Mucosa of rectum (tissue), 2 donors: Measurements from ENCODE around the gene DHRS1.

Source experiments
- H3K27ac ChIP-seq, 2 donors: one replicate each; pipeline ENCODE4 v1.7.0; 2013; ENCODE audit warnings: inconsistent platforms in 2 of 2, low read depth in 2 of 2, low read length in 2 of 2
- H3K27me3 ChIP-seq, 2 donors: one replicate each; pipeline ENCODE4 v1.7.0; 2013; ENCODE audit warnings: low read length in 2 of 2; ENCODE audit not compliant: control insufficient read depth in 2 of 2, insufficient read depth in 2 of 2
- H3K36me3 ChIP-seq, 2 donors: one replicate each; pipeline ENCODE4 v1.7.0; 2013; ENCODE audit warnings: low read length in 2 of 2; ENCODE audit not compliant: control insufficient read depth in 2 of 2, insufficient read depth in 2 of 2
- H3K4me1 ChIP-seq, 2 donors: one replicate each; pipeline ENCODE4 v1.7.0; 2013; ENCODE audit warnings: low read length in 2 of 2, mild to moderate bottlenecking in 1 of 2; ENCODE audit not compliant: control insufficient read depth in 2 of 2, insufficient read depth in 2 of 2
- H3K4me3 ChIP-seq, 2 donors: one replicate each; pipeline ENCODE4 v1.7.0; 2013; ENCODE audit warnings: low read length in 2 of 2
- H3K9ac ChIP-seq, 2 donors: one replicate each; pipeline ENCODE4 v1.7.0; 2013; ENCODE audit warnings: low read length in 2 of 2, low read depth in 1 of 2, mild to moderate bottlenecking in 1 of 2
- H3K9me3 ChIP-seq, 2 donors: one replicate each; pipeline ENCODE4 v1.7.0; 2013; ENCODE audit warnings: low read length in 2 of 2; ENCODE audit not compliant: control insufficient read depth in 2 of 2
- donor health status: healthy.
- donor health status: Normal muscosa, but diverticular disease.

The DHRS1 gene

DNA sequence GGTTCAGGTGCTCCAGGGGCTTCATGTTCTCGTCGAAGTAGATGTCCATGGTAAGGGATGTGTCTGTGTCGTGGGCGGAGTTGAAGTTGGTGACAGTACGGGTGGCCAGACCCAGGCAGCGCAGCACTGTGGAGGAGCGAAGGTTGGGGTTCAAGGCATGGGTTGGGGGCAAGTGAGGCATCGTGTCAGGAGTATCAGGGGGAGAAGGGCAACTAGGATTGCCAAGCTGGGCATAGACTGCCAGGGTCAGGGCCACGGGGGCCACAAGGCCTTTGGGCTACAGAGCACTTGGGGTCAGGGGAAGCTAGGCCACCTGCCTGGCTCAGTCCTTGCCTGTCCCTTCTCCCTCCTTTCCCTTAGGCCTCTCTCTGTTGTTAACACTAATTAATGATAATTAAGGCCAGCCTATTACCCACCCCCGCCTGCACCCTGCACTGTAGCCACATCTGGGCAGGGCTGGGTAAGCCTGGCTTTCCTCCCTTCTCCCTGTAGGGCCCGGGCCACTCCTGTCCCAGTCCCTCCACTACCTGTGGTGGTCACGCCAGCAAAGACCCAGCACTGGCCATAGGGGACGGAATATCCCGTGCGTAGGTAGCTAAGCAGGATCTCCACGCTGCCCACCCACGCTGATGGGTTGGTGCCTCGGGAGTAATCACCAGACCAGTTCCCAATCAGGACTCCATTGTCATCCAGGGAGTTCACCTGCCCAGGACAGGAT lies 40.9 kb downstream of the DHRS1 start:
- Histone ChIP-seq H3K27ac (no peak overlapping the region), H3K9ac (no peak overlapping the region), H3K36me3 (peaks cover 0 to 5% of the 10 kb centered on the region in 2 donors), H3K9me3 (no peaks in the 10 kb centered on the region), H3K27me3 (no peaks in the 10 kb centered on the region), H3K4me3 (no peak overlapping the region), H3K4me1 (no peaks in the 10 kb centered on the region)

DNA sequence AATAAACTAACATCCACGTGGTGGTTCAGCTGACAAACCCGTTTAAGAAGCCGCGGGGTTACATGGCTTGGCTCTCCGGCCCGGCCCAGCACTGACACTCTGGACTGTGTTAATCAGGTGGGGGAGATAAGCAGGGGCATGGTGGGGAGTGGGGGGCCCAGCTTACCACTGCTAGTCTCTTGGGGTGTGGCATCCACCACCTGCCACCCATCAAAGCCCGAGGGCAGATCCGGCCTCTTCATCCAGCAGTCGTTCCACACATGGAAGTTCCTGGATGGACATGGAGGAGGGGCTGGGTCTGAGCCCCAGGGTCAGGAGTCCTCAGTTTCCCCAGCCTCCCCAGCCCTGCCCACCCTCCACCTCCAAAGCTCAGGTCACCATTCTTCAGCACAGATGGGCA lies 41.5 kb downstream of the DHRS1 start:
- H3K27me3 ChIP-seq = no peaks in the 10 kb centered on the region
- H3K4me1 ChIP-seq = no peaks in the 10 kb centered on the region

DNA sequence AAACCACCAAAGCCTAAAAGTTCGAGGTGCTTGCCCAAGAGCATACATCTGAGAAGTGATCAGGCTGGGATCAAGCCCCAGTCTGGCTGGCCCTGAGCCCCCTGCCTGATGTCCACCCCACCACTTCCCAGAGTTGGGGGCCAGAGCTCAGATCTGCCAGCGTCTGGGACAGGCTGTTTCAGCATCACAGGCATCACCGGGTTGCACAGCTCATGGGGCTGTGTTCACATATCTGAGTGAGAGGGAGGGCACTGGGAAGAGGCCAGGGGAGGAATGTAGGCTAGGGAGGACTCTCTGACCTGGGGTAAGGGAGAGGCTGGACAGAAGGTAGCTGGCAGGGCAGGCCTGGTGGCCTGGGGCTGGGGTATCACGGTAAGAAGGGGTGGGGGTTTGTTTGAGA lies 42.6 kb downstream of the DHRS1 start:
- H3K27me3 ChIP-seq = no peaks in the 10 kb centered on the region
- peaks cover 0 to 5% of the 10 kb centered on the region in 2 donors for H3K36me3 ChIP-seq
- no peak overlapping the region for H3K9ac ChIP-seq
- H3K27ac ChIP-seq = no peak overlapping the region
- no peaks in the 10 kb centered on the region for H3K9me3 ChIP-seq
- no peak overlapping the region for H3K4me3 ChIP-seq
- no peaks in the 10 kb centered on the region for H3K4me1 ChIP-seq

More for the DNA sequence above, 41.5 kb downstream of the DHRS1 start:
- H3K9me3 ChIP-seq = no peaks in the 10 kb centered on the region
- H3K27ac ChIP-seq = no peak overlapping the region
- peaks cover 0 to 5% of the 10 kb centered on the region in 2 donors for H3K36me3 ChIP-seq
- H3K4me3 ChIP-seq = no peak overlapping the region
- no peak overlapping the region for H3K9ac ChIP-seq

DNA sequence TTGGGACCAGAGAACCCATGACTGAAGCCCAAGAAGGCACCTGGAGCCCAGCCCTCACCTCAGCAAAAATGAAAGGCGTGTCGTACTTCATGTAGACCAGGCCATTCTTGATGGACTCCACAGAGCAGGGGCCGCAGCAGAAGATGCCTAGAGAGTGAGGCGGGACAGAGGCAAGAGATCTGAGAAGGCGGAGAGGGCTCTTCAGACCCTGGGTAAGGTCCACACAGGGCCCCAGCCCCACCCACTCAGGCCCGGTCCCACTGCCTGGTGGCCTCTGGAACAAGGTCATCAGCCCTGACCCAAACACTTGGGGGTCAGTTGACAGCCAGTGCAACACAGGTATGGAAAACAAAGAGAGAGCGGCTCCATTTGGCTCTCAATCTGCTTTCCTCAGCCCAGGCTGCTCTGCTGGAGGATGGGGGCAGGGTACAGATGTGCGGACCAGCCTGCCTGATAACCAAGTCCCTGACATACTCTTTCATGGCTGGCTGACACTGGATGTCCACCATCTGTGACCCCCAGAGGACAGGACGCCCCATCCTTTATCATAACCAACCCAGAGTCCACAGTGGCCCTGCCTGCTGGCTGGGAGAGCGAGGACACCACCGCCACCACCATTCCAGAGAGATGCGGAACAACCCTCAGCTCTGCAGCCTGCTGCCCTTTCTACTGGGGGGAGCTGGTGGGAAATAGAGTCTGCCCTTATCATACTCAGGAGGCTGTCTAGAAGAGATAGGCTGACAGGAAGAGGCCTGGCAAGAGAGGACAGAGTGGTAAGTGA lies 43.5 kb downstream of the DHRS1 start:
- H3K36me3 ChIP-seq = peaks cover 0 to 5% of the 10 kb centered on the region in 2 donors

DNA sequence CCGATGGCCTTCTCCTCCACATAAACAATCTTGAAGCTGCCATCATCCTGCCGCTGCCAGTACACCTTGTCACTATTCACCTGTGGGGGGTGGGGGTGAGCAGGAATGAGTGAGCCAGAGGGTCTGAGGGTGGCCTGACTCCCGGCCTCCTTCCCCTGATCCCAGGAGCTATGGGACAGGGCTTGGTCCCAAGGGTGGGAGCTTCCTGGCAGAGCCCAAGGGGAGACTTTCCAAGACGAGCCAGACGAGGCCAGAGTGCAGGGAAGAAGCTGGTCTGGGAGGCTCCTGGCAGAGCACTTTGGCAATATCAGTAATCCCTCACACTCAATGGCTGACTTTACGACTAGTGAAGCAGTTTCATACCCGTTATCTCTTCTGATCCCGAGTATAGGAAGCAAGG lies 44.1 kb downstream of the DHRS1 start:
- Histone ChIP-seq H3K4me3 (no peak overlapping the region), H3K9me3 (no peaks in the 10 kb centered on the region), H3K9ac (no peak overlapping the region), H3K27me3 (no peaks in the 10 kb centered on the region), H3K4me1 (no peaks in the 10 kb centered on the region), H3K27ac (no peak overlapping the region), H3K36me3 (peaks cover 0 to 5% of the 10 kb centered on the region in 2 donors)

More for the DNA sequence above, 43.5 kb downstream of the DHRS1 start:
- no peaks in the 10 kb centered on the region for H3K27me3 ChIP-seq
- H3K9ac ChIP-seq = no peak overlapping the region
- H3K27ac ChIP-seq = no peak overlapping the region
- no peaks in the 10 kb centered on the region for H3K4me1 ChIP-seq
- H3K9me3 ChIP-seq = no peaks in the 10 kb centered on the region
- H3K4me3 ChIP-seq = no peak overlapping the region

DNA sequence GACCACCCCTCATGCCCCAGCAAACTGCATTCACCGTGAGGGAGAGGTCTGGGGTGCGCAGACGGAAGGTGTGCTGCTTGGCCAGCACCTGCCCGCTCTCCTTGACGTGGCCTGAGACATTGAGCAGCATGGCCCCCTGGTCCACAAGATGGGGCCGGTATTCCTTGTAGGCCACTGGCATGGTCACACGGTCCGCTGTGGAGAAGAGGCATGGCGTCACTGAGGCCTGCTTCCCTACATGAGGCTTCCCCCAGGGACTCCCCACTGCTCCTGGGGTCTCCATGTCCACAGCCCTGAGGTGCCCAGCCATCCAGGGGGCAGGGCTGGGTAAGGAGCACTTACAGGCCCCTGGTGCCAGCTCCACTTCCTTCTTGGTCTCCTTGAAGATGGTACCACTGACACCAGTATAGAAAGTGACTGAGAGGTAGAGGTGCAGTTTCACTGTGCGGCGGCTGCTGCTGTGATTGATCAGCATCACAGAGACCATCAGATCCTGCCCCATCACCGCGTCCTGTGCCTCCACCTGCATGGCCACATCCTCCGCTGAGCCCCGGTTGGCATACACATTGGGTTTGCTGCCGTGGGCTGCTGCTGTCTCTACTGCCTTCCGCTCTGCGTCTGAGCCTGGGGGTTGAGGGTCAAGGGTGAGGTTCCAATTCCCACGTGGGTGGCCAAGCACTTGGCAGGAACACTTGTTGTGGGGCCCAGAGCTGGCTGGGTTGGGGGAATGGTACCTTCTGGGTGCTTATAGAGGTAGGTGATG lies 44.8 kb downstream of the DHRS1 start:
- Histone ChIP-seq H3K4me1 (no peaks in the 10 kb centered on the region), H3K9me3 (no peaks in the 10 kb centered on the region), H3K4me3 (no peak overlapping the region), H3K27ac (no peak overlapping the region), H3K9ac (no peak overlapping the region), H3K27me3 (no peaks in the 10 kb centered on the region), H3K36me3 (peaks cover 0 to 5% of the 10 kb centered on the region in 2 donors)

DNA sequence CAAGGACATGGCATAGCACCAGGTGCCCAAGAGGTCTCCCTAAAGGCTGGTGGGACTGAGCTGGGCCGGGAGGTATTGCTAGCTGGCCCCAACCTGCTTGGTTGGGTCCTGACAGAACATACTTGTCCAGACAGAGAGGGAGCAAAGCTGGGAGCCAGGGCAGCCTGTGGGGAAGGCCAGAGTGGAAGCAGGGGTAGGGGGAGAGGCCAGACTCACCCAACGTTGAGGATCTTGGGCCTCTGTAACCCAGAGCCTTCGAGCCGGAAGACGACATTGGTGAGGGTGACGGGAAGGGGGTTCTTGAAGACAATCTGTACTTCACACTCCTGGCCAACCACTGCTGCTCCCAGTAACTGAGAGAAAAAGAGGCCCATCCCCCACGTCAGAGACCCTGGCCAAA lies 45.6 kb downstream of the DHRS1 start:
- no peak overlapping the region for H3K4me3 ChIP-seq
- H3K9ac ChIP-seq = no peak overlapping the region
- H3K4me1 ChIP-seq = no peaks in the 10 kb centered on the region
- no peak overlapping the region for H3K27ac ChIP-seq
- no peaks in the 10 kb centered on the region for H3K9me3 ChIP-seq
- H3K36me3 ChIP-seq = peaks cover 0 to 5% of the 10 kb centered on the region in 2 donors
- no peaks in the 10 kb centered on the region for H3K27me3 ChIP-seq

DNA sequence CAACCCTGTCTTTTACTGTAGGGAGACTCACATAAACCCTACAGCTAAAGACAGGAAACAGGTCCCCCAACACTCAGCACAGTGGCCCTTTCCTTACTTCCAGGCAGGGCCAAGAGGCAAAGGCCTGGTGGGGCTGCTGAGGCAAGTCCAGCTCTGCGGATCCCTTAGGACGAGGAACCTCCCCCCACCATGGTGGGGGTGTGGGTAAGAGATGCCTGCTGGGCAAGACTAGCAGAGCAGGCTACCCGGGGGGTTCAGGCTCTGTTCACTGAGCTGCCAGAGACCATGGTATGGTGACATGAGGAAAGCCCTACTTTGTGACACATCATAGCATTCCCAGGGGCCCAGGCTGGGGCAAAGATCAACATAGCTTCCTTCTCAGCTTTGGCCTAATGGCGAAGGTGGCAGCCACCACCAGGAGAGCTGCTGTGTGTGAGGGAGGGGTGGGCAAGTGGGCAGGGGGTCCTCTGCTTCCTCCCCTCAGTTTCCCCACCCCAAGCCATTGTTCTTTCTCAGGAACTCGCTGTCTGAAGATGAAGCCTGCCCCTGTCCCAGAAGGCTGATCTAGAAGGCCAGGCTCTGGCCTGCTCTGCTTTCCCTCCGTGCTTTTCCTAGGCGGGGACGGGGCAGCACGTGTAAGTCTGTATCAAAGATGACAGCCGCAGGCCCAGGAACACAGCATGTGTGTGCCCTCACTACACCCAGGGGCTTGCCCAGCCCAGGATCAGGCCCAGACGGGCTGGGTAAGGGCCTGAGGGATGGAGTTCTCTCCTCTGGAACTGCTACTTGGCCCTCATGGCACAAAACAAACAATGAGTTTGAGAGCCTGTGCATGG lies 47.1 kb downstream of the DHRS1 start:
- Histone ChIP-seq H3K27me3 (no peaks in the 10 kb centered on the region), H3K27ac (no peak overlapping the region), H3K36me3 (peaks cover 4 to 5% of the 10 kb centered on the region in 2 donors), H3K9me3 (no peaks in the 10 kb centered on the region), H3K4me3 (no peak overlapping the region), H3K4me1 (no peaks in the 10 kb centered on the region), H3K9ac (no peak overlapping the region)

DNA sequence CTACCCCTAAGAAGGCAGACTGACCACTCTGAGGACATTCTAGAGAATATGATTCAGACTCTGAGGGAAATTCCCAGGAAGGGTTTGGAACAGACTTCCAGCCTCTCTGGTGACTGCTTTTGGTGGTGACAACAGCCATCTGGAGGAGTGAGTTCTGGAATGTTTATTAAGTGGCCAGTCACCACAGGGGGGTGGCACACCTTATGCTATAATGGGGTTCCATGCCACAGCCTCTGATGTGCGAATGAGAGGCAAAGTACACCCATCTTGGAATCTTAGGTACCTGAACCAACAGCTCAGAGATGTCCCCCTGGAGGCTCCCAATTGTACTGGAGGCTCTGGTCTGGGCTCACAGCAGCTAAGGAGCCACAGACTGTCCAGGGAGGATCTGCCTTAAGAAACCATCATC lies 47.7 kb downstream of the DHRS1 start:
- no peak overlapping the region for H3K9ac ChIP-seq
- no peaks in the 10 kb centered on the region for H3K4me1 ChIP-seq
- H3K27me3 ChIP-seq = no peaks in the 10 kb centered on the region
- no peak overlapping the region for H3K4me3 ChIP-seq
- H3K27ac ChIP-seq = no peak overlapping the region
- no peaks in the 10 kb centered on the region for H3K9me3 ChIP-seq
- H3K36me3 ChIP-seq = peaks cover 4 to 5% of the 10 kb centered on the region in 2 donors
